ENCODE results near the gene RAB24. TPM values are rescaled to one million over a fixed set of nuclear protein-coding genes. Genes with fewer than 3 reads are reported as not detected.

RAB24 gene
- total and polyA plus RNA-seq, 7 donors, result 22.3 to 64.6 (median 33.6) TPM

DNA sequence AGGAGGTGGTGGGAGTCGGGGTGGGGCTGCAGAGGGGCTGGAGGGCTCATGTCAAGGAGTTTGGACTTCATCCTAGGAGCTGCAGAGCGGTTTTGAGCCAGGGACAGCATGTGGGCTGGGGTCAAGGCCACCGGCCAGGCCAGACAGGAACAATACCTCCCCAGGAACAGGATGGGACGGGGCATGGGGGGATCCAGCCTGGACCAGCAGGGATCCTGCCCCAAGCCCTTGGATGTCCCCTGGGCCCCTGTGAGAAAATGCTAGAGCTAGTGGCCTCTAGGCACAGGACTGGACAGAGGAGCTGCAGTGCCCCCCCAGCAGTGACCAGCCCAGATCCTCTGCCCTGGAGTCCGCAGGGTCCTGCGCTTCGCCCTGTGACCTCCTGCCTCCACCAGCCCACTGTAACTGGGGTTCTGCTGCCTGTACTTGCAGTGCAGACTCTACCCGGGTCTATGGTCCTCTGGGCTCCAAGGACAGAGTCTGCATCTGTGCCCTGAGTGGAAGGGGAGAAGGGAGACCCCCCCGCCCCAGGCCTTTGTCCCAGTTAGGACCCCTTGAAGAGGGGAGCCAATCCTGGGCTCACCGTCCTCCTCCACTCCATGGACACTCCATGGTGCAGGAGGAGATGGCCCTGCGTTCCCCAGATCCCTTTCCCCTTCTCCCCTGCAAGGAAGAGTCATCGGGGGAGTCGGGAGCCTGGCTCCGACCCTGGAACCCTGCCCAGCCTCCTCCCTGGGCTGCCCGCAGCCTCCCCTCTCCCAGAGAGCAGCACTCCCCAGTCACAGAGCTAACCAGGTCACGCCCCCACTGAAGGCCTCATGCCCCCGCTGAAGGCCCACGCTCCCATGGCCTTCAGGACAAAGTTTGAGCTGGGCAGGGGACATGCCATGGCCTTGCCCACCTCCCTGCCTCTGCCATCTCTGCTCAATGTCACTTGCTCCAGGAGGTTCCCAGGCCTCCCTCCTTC is 11.1 kb upstream of the RAB24 start:
- H3K9me3 ChIP-seq, result no peaks in the 10 kb centered on the region
- TF ChIP-seq EP300 (IDR thresholded peaks at IDR 0.05) (no peak), POLR2AphosphoS5 (IDR thresholded peaks at IDR 0.05) (no peak), CTCF (IDR thresholded peaks at IDR 0.05) (no peak), POLR2A (IDR thresholded peaks at IDR 0.05) (no peak)
- WGBS, 2 donors, result 92 to 93% methylated on average over 18 of the region's 18 CpGs
- H3K4me1 ChIP-seq, result peaks cover 0 to 30% (median 20%) of the 10 kb centered on the region in 4 donors
- DNase-seq, result no peak
- no peak overlapping the region for H3K4me3 ChIP-seq
- intact Hi-C loops (cut with DNase I), result loop anchor here (5.0 to 10.0 kb wide), 3 partner anchors 53 to 200 kb away; partner anchors contain the start of gene DDX41
- no peaks in the 10 kb centered on the region for H3K27me3 ChIP-seq
- H3K27ac ChIP-seq, result no peak overlapping the region
- H3K36me3 ChIP-seq, result peaks cover 0 to 4% (median 0%) of the 10 kb centered on the region in 4 donors

GRCh38 chr5:177313561-177314259 is 10.2 kb upstream of the RAB24 start:
- H3K4me3 ChIP-seq, result no peak overlapping the region
- DNase-seq, result no peak
- H3K4me1 ChIP-seq, result peaks cover 0 to 30% (median 24%) of the 10 kb centered on the region in 4 donors
- no peak for TF ChIP-seq EP300 (IDR thresholded peaks at IDR 0.05)
- TF ChIP-seq POLR2AphosphoS5 (IDR thresholded peaks at IDR 0.05), result no peak
- no peak for TF ChIP-seq CTCF (IDR thresholded peaks at IDR 0.05)
- TF ChIP-seq POLR2A (IDR thresholded peaks at IDR 0.05), result no peak
- H3K36me3 ChIP-seq, result peaks cover 0 to 4% (median 0%) of the 10 kb centered on the region in 4 donors
- no peak overlapping the region for H3K27ac ChIP-seq
- H3K27me3 ChIP-seq, result no peaks in the 10 kb centered on the region
- no peaks in the 10 kb centered on the region for H3K9me3 ChIP-seq
- intact Hi-C loops (cut with DNase I), result loop anchor here (2.0 to 10.0 kb wide), 4 partner anchors 37 to 201 kb away; partner anchors contain the start of genes DDX41 and LMAN2
- 89 to 92% methylated on average over 15 of the region's 15 CpGs for WGBS, 2 donors

DNA sequence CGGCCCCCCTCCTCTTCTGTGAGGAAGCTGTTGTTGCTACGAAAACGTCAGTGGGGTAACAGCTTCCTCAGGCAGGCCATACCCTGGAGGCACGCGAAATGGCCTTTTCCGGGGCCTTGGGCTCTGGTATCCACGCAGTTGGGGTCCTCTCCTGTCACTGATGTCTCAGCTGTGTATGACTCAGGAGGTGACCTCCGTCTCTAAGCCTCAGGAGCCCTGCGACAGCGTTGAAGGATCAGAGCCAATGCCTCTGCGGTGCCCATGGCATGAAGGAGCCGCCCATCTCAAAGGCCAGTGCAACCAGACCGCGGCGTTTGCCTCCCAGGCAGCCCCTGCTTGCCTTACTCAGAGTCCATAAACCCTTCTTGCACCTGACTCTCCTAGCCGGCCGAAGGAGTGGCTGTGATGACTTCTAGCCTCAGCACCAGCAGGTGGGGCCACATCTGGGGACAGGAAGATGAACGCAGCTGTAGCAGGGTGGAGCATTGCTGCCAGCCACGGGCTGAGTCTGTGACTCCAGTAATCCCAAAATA is 9.2 kb upstream of the RAB24 start:
- TF ChIP-seq CTCF (IDR thresholded peaks at IDR 0.05) (no peak), POLR2A (IDR thresholded peaks at IDR 0.05) (no peak), EP300 (IDR thresholded peaks at IDR 0.05) (no peak), POLR2AphosphoS5 (IDR thresholded peaks at IDR 0.05) (no peak)
- Histone ChIP-seq H3K36me3 (peaks cover 0 to 4% (median 0%) of the 10 kb centered on the region in 4 donors), H3K4me1 (peaks cover 0 to 32% (median 25%) of the 10 kb centered on the region in 4 donors), H3K9me3 (no peaks in the 10 kb centered on the region), H3K4me3 (peak overlapping the region in 3 of 4 donors; percentile 48 to 52 (median 52)), H3K27me3 (no peaks in the 10 kb centered on the region), H3K27ac (no peak overlapping the region)
- WGBS, 2 donors, result 1 to 2% methylated on average over 19 of the region's 19 CpGs
- intact Hi-C loops (cut with DNase I), result loop anchor here (2.0 to 10.0 kb wide), 4 partner anchors 38 to 202 kb away; partner anchors contain the start of genes DDX41 and LMAN2
- peak; percentile 56 for DNase-seq
